ENCODE data around the gene ZNF107. TPM values are rescaled to one million over a fixed set of nuclear protein-coding genes. Genes with fewer than 3 reads are reported as not detected.

ZNF107 gene
- total and polyA plus RNA-seq, 8 donors = 0.92 to 9.2 (median 3.9) TPM

GRCh38 chr7:64642046-64642445 lies 23.9 kb upstream of the ZNF107 start:
- 90 to 96% (median 93%) methylated on average over 4 of the region's 4 CpGs for WGBS, 5 donors
- intact Hi-C loops (cut with DNase I; ENCODE audit: low total_unique reads) = no loop called here
- H3K36me3 ChIP-seq = no peaks in the 10 kb centered on the region
- no peaks in the 10 kb centered on the region for H3K27me3 ChIP-seq
- H3K9me3 ChIP-seq = peaks cover 0 to 4% (median 0%) of the 10 kb centered on the region in 4 donors
- TF ChIP-seq CTCF (IDR thresholded peaks at IDR 0.05) = no peak
- no peak for TF ChIP-seq EP300 (IDR thresholded peaks at IDR 0.05)
- TF ChIP-seq POLR2AphosphoS5 (IDR thresholded peaks at IDR 0.05) = no peak
- no peak for TF ChIP-seq POLR2A (IDR thresholded peaks at IDR 0.05)
- H3K4me3 ChIP-seq = no peak overlapping the region
- H3K4me1 ChIP-seq = no peaks in the 10 kb centered on the region
- no peak for DNase-seq
- H3K27ac ChIP-seq = no peak overlapping the region

DNA sequence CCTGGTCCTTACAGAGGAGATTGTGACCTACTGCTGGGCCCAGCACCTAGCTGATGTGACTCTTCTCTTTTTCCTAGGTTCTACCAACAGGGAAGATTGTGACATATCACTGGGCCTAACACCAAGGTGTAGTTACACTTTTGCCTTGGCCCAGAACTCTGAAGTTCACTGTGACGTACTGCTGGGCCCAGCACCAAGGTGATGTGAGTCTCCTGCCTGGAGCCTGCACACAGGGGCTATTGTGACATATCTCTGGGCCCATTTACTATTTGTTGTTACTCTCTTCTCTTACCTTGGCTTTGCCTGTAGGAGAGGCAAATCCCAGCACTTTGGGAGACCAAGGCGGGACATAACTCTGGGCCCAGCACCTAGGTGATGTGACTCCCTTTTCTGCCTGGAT lies 23.1 kb upstream of the ZNF107 start:
- 74 to 96% (median 88%) methylated on average over 2 of the region's 2 CpGs for WGBS, 5 donors
- TF ChIP-seq CTCF (IDR thresholded peaks at IDR 0.05) = no peak
- no peak for TF ChIP-seq POLR2A (IDR thresholded peaks at IDR 0.05)
- TF ChIP-seq EP300 (IDR thresholded peaks at IDR 0.05) = no peak
- no peak for TF ChIP-seq POLR2AphosphoS5 (IDR thresholded peaks at IDR 0.05)

GRCh38 chr7:64643566-64643965 lies 22.4 kb upstream of the ZNF107 start:
- Histone ChIP-seq H3K4me3 (no peak overlapping the region), H3K27me3 (no peaks in the 10 kb centered on the region), H3K36me3 (no peaks in the 10 kb centered on the region), H3K27ac (no peak overlapping the region), H3K4me1 (no peaks in the 10 kb centered on the region), H3K9me3 (peaks cover 0 to 4% (median 0%) of the 10 kb centered on the region in 4 donors)
- 31 to 50% (median 42%) methylated on average over 1 of the region's 1 CpG for WGBS, 5 donors
- no peak for TF ChIP-seq CTCF (IDR thresholded peaks at IDR 0.05)
- no peak for TF ChIP-seq EP300 (IDR thresholded peaks at IDR 0.05)
- no peak for TF ChIP-seq POLR2AphosphoS5 (IDR thresholded peaks at IDR 0.05)
- TF ChIP-seq POLR2A (IDR thresholded peaks at IDR 0.05) = no peak
- intact Hi-C loops (cut with DNase I; ENCODE audit: low total_unique reads) = no loop called here
- DNase-seq = no peak

More for the DNA sequence above, 23.1 kb upstream of the ZNF107 start:
- peaks cover 0 to 4% (median 0%) of the 10 kb centered on the region in 4 donors for H3K9me3 ChIP-seq
- no peaks in the 10 kb centered on the region for H3K4me1 ChIP-seq
- no peak overlapping the region for H3K4me3 ChIP-seq
- no peak overlapping the region for H3K27ac ChIP-seq
- no peaks in the 10 kb centered on the region for H3K27me3 ChIP-seq
- no peak for DNase-seq
- intact Hi-C loops (cut with DNase I; ENCODE audit: low total_unique reads) = no loop called here
- no peaks in the 10 kb centered on the region for H3K36me3 ChIP-seq

GRCh38 chr7:64651203-64651602 lies 14.7 kb upstream of the ZNF107 start:
- no peak overlapping the region for H3K27ac ChIP-seq
- peaks cover 0 to 4% (median 0%) of the 10 kb centered on the region in 4 donors for H3K9me3 ChIP-seq
- TF ChIP-seq POLR2AphosphoS5 (IDR thresholded peaks at IDR 0.05) (no peak), EP300 (IDR thresholded peaks at IDR 0.05) (no peak), CTCF (IDR thresholded peaks at IDR 0.05) (no peak), POLR2A (IDR thresholded peaks at IDR 0.05) (no peak)
- no peaks in the 10 kb centered on the region for H3K27me3 ChIP-seq
- intact Hi-C loops (cut with DNase I; ENCODE audit: low total_unique reads) = no loop called here
- 96 to 100% (median 100%) methylated on average over 1 of the region's 1 CpG for WGBS, 5 donors
- H3K4me1 ChIP-seq = no peaks in the 10 kb centered on the region
- no peaks in the 10 kb centered on the region for H3K36me3 ChIP-seq
- H3K4me3 ChIP-seq = no peak overlapping the region
- DNase-seq = no peak

All from stomach (tissue), 9 donors.